Activated naive CD4-positive, alpha-beta T cell treated with anti-CD3 and anti-CD28 coated beads, Interleukin-2, amount 50 U/mL, for 16 hours (primary cell): ENCODE measurements around the gene DDX17.
"Not testable (repeated sequence)": the region's sequence is repeated elsewhere in the genome, so short reads cannot be mapped to it uniquely, and the experiment has no call there.

ENCODE experiments used
- DNase-seq: peaks from one replicate; pipeline ENCODE4 v3.0.0-alpha.2; 2020

Gene DDX17

GRCh38 chr22:38490915-38491314 lies 15.2 kb downstream of the DDX17 start:
- no peak for DNase-seq

DNA sequence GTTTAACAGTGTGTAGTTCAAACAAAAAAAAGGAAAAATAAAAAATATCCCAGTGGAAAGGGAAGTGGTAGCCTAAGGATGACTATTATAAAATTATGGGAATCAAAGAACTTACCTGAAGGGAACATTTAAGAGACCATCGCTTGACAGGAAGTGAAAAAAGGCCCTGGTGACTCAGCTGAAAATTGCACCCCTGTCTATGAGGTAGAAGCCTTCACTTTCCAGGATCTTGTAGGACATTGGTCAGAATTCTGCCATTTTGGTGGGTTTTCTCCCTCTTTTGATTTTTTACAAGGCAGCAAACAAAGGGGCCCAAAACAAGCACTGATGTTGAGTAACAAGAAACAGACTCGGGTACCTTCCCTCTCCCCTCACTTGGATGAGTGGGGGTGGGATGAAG lies 15.6 kb downstream of the DDX17 start:
- no peak for DNase-seq

DNA sequence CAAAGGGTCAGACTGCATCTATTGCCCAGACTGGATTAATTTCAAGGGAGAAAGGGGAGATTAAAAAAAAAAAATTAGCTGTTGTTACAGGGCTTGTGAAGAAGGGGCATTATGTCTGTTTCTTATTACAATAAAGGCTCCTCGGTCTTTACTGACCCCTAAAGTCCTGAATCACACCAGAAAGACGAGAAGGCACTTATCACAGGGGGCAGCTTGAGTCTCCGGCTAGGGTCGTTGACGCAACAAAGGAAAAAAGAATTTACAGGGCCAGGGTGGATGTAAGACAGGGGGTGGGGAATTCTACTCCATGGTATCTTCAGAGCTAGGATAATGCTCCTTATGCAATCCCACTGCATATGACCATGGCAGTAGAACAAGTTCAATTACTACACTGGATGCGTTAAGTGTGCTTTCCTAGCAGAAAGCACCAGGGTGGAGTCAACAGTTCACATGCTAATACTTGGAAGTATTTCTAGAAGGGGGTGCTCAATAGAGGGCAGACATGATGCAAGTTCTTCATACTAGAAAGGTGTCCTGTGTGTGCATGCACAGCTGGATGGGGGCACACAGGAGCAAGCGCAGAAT lies 16.5 kb downstream of the DDX17 start:
- DNase-seq, result no peak

DNA sequence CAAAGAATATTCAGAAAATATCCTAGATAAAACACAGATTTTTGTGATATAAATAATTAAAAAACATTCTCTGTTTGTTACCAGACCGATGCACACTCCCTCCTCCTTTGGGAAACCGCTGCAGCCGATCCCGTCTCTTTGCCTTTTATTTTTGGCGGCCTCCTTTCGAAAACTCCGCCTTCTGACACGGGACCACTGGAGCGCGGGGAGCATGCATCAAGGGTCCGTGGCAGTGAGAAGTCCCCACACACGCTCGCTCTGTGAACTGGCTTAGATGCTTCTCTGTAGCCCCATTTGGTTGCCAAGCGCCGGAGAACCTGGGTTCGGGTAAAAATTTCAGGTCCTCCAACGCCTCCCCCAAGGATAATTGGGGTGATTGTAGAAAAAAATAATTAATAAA lies 17.0 kb downstream of the DDX17 start:
- no peak for DNase-seq

DNA sequence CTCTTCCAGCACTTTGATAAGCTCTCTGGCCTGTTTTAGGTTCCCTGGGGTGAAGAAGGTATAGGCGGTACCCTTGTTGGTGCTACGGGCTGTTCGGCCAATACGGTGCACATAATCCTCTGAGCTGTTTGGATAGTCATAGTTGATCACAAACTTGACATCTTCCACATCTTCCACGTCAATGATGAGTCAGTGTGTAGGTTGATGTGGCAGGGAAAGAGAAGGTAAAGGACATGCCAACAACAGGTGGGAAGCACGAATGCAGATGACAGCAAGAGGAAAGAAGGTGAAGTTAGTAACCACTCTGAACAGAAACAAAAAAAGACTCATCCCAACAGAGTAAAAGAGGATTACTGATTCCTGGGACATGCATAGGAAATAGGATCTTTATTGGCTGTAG lies 18.2 kb downstream of the DDX17 start:
- DNase-seq, result no peak

DNA sequence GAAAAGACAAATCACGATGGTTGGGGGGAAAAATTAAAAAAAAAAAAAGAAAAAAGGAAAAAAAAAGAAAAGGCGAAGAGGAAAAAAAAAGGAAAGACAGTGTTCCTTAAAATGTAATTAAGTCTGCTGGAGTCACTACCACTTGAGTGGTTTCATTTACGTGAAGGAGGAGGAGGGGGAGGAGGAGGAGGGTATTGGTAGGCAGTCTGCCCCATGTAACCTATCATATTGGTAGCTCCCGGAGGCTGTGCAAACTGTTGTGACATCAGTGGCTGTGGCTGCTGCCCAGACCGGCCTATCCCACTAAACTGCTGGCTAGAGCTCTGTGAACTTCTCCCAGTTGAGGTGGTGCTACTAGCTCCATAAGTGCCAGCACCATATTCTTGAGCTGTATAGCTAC lies 20.3 kb downstream of the DDX17 start:
- no peak for DNase-seq

- DNase-seq, result no peak
These were observed 21.9 kb downstream of the DDX17 start for GRCh38 chr22:38484244-38484643.

- DNase-seq, result no peak
These were observed 23.3 kb downstream of the DDX17 start for GRCh38 chr22:38482662-38483308.

DNA sequence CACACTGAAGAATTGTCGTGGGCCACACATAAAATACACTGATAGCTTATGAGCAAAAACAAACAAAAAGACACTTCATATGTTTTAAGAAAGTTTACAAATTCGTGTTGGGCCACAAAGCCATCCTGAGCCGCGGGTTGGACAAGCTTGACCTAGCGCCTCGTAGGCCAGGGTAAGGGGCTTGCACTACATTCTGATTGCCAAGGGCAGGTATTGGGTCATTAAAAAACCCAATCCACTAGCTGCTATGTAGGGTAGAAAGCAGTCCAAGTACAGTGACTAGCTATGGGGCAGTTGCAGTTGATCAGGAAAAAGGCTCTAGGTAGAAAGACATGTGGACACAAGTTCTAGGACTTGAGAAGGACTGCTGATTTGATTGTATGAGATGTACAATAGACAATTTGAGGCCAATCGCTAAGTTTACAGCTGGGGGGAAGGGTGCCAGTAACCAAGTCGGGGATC lies 24.2 kb downstream of the DDX17 start:
- DNase-seq, result no peak

- no peak for DNase-seq
These were observed 24.8 kb downstream of the DDX17 start for GRCh38 chr22:38481162-38481870.

- DNase-seq, result no peak
These were observed 26.8 kb downstream of the DDX17 start for GRCh38 chr22:38479096-38479837.

GRCh38 chr22:38477585-38477984 lies 28.5 kb downstream of the DDX17 start:
- no peak for DNase-seq

DNA sequence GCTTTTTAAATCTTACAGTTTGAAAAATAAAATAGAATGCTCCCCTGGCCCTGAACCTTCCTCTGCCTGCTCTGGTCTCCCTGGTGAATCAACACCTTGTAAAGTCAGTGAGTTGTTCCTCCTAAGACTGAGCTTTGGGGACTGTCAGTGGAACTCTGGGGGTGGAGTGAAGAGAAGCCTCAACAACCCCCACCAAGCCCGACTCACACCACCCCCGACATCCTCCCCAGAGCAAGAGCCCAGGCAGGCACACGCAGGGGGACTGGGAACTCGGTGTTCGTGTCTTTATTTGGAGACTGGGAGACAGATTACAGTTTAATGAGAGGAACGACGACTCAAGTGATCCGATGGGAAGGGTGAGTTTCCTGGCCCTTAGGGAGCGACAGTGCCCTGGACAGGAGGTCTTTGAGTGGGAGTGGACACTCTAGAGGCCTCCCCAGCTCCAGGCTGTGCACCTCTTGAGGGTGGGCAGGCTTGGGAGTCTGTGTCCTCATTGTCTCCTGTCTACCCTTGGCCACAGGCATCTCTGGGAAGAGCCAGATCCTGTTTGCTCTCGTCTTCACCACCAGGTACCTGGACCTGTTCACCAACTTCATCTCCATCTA lies 32.0 kb downstream of the DDX17 start:
- no peak for DNase-seq

- no peak for DNase-seq
These were observed 34.9 kb downstream of the DDX17 start for GRCh38 chr22:38471237-38471636.

- DNase-seq, result not testable (repeated sequence)
These were observed 35.9 kb downstream of the DDX17 start for GRCh38 chr22:38470179-38470578.

DNA sequence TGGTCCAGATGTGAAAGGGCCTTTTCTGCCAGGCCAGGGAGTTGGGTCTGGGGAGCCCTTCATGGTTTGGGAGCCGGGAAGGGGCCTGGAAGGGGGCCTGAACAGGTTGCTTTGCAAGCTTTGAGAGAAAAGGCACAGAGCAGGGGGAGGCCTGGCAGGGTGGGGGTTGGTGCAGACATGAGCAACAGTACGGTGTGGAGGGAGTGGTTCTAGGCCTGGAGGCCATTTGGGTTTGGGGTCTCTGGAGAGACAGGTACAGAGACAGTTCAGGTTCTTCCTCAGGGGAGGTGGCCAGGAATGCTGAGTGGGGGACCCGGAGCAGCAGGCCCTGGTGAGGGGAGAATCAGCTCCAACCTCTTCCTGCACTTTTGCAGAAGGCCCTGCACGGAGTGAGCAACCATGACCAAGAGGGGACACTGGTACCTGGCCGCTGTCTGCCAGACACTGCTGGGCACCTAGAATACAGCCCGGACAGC lies 36.8 kb downstream of the DDX17 start:
- no peak for DNase-seq

DNA sequence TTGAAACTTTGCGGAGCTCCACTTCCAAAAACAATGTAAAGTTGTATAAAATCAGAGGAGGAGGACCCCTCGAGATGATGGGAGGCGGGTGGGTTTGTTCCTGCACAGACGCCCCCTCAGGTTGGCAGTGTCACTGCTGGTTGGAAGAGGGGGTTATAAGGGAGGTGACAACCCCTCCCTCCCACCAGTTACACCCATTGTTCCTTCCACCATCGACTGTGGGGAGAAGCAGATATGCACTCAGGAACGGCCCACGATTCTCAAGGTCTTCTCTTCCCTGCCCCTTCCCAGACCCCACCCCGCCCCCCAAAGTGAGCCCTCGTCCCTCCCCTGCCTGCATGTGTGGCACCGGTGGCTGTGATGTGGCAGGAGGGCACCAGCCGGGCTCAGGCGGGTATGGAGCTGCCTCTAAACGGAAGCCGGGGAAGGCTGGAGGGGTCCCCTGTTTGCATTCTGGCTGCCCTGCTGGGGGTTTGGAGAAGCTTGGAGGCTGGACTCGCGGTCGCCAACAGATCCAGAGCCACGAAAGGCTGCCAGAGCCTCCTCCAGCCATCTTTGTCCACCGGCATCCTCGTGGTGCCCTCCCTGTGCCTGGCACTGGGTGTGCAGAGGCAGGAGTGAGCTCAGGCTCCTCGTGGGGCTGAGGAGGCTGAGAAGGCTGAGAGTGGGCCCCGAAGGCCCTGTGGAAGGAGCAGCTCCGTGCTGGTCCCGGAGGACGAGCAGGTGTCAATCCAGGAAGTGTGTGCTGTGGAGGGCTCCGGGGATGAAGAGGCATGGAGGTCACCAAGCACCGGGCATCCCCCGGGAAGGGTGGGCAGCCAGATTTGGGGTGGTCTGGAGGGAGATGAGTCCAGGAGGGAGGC lies 37.4 kb downstream of the DDX17 start:
- DNase-seq, result peak; percentile 5

DNA sequence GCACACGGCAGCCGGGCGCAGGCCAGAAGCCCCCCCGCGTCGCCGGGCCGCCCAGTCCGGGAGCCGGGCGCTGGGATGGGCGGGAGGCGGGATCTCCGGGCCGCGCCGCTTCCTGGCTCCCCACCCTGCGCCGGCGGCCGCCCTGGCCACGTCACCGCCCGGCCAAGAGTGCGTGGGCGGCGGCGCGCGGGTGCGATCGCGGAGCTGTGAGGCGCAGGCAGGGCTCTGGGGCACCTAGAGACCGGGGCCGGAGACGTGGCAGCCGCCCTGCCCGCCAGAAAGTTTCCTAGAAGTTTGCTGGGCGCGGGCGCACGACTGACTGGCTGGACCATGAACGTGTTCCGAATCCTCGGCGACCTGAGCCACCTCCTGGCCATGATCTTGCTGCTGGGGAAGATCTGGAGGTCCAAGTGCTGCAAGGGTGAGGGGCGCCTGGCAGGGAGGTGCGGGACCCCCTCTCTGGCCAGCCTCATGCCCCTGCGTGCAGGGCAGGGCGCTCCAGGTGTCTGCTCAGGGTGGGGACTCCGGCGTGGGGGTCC lies 38.1 kb downstream of the DDX17 start, which contains the start of gene KDELR3:
TSS of gene KDELR3 (plus strand) at position 193 of the 539 bp plus-strand sequence. CDS start at position 331, 138 bp downstream.
- DNase-seq, result peak; percentile 58

- DNase-seq, result no peak
These were observed 38.6 kb downstream of the DDX17 start for GRCh38 chr22:38467438-38467903.

DNA sequence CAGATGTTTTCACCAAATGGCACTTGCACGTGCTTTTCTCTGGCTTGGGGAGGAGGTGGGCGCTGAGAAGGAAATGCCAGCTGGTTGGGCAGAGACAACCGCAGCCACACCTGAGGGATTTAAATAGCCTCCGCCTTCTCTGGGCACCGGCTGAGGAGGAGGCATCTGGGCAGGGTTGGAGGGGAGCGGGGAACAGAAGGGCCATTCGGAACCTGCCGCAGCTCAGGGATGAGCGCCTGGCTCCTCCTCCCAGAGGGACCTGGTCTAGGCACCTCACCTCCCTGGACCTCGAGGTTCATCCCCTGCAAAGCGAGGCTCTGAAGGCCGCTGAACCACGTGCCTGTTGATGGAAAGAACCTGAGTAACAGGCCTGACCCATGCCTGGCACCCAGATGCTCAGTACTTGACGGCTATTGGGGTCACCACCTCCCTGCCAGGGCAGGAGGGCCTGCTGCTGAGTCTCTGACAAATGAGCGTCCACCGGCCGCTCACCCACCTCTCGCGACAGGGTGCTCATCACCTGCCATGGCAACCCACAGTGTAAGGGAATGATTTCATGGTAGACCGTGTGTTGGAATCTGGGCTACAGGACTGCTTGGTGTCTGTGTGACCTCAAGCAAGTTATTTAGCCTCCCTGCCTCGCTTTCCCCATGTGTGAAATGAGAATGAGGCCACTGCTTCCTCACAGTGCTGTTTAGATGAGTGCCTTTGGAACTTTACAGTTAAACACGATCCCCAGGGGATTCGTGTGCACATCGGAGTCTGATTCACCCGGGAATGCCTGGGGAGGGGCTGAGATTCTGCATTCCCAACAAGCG lies 40.2 kb downstream of the DDX17 start:
- no peak for DNase-seq
